Liver (tissue), 9 donors: ENCODE measurements around the gene ADAT2. TPM values are rescaled to one million over a fixed set of nuclear protein-coding genes. Genes with fewer than 3 reads are reported as not detected.

Experiments used
- DNase-seq: peaks from one replicate; pipeline ENCODE4 v3.0.0-alpha.2; 2017; ENCODE audit warnings: low spot score
- H3K27ac ChIP-seq, 2 donors: one replicate each; pipeline ENCODE4 v1.7.0; 2013; ENCODE audit warnings: inconsistent platforms in 2 of 2, low read length in 2 of 2, control low read depth in 1 of 2, low read depth in 1 of 2, mild to moderate bottlenecking in 1 of 2
- H3K27me3 ChIP-seq, 4 donors: one replicate each; pipeline versions ENCODE4 v1.6.1 to v1.7.0; 2013; ENCODE audit warnings: low read length in 3 of 4, inconsistent platforms in 1 of 4, mild to moderate bottlenecking in 1 of 4, moderate library complexity in 1 of 4; ENCODE audit not compliant: control insufficient read depth in 4 of 4, insufficient read depth in 4 of 4
- H3K36me3 ChIP-seq, 4 donors: one replicate each; pipeline versions ENCODE4 v1.6.1 to v1.7.0; 2013; ENCODE audit warnings: low read length in 3 of 4, mild to moderate bottlenecking in 3 of 4, low read depth in 1 of 4, moderate library complexity in 1 of 4; ENCODE audit not compliant: control insufficient read depth in 4 of 4, insufficient read depth in 3 of 4
- H3K4me1 ChIP-seq, 4 donors: one replicate each; pipeline versions ENCODE4 v1.6.1 to v1.7.0; 2013; ENCODE audit warnings: low read length in 3 of 4, mild to moderate bottlenecking in 3 of 4, moderate library complexity in 1 of 4; ENCODE audit not compliant: control insufficient read depth in 4 of 4, insufficient read depth in 4 of 4
- H3K4me3 ChIP-seq, 3 donors: one replicate each; pipeline versions ENCODE4 v1.6.1 to v1.7.0; 2013; ENCODE audit warnings: low read length in 3 of 3, control low read depth in 1 of 3, low read depth in 1 of 3, mild to moderate bottlenecking in 1 of 3
- H3K9ac ChIP-seq, 2 donors: one replicate each; pipeline ENCODE4 v1.7.0; 2013; ENCODE audit warnings: low read length in 2 of 2, mild to moderate bottlenecking in 2 of 2, moderate library complexity in 2 of 2, control low read depth in 1 of 2, low read depth in 1 of 2
- H3K9me3 ChIP-seq, 4 donors: one replicate each; pipeline versions ENCODE4 v1.6.1 to v1.7.0; 2013; ENCODE audit warnings: low read length in 3 of 4; ENCODE audit not compliant: control insufficient read depth in 4 of 4
- EGR1 ChIP-seq, 2 donors: IDR thresholded peaks; 2 replicates each; pipeline ENCODE4 v1.6.1; 2016 to 2018; ENCODE audit warnings: antibody characterized with exemption in 2 of 2, low read depth in 2 of 2
- FOXA1 ChIP-seq: IDR thresholded peaks from 2 replicates; pipeline ENCODE4 v1.6.1; 2016; ENCODE audit warnings: antibody characterized with exemption
- FOXA2 ChIP-seq: IDR thresholded peaks from 2 replicates; pipeline ENCODE4 v1.6.1; 2016; ENCODE audit warnings: antibody characterized with exemption
- GABPA ChIP-seq, 2 donors: IDR thresholded peaks in 1 of 2; conservative IDR thresholded peaks in 1 of 2; 2 replicates each; pipeline ENCODE4 v1.6.1; 2016; ENCODE audit warnings: antibody characterized with exemption in 2 of 2, mild to moderate bottlenecking in 1 of 2, moderate library complexity in 1 of 2
- HNF4A ChIP-seq, 2 donors: conservative IDR thresholded peaks; 2 replicates each; pipeline ENCODE4 v1.6.1; 2016; ENCODE audit warnings: antibody characterized with exemption in 2 of 2, mild to moderate bottlenecking in 2 of 2
- HNF4G ChIP-seq: IDR thresholded peaks from 2 replicates; pipeline ENCODE4 v1.6.1; 2016; ENCODE audit warnings: antibody characterized with exemption
- JUND ChIP-seq, 2 donors: IDR thresholded peaks; 2 replicates each; pipeline ENCODE4 v1.6.1; 2016; ENCODE audit warnings: antibody characterized with exemption in 2 of 2
- MAX ChIP-seq: IDR thresholded peaks from 2 replicates; pipeline ENCODE4 v1.6.1; 2016; ENCODE audit warnings: antibody characterized with exemption
- RAD21 ChIP-seq, 2 donors: IDR thresholded peaks; 2 replicates each; pipeline ENCODE4 v1.6.1; 2016; ENCODE audit warnings: antibody characterized with exemption in 2 of 2, mild to moderate bottlenecking in 2 of 2
- REST ChIP-seq: IDR thresholded peaks from 2 replicates; pipeline ENCODE4 v1.6.1; 2016; ENCODE audit warnings: antibody characterized with exemption, mild to moderate bottlenecking
- TAF1 ChIP-seq: conservative IDR thresholded peaks from 2 replicates; pipeline ENCODE4 v1.6.1; 2016; ENCODE audit warnings: antibody characterized with exemption, mild to moderate bottlenecking
- WGBS: extraction: QIAGEN DNeasy Blood & Tissue Kit; methylation state at CpG from one replicate; pipeline ENCODE4 v1.1.7; 2013; 5-methylcytosine and 5-hydroxymethylcytosine counted together
- polyA plus RNA-seq, 2 donors: library from polyadenylated mRNA; stranded (reverse) in 1 of 2; unstranded in 1 of 2; fragments of 200-250 nt in 1 of 2; fragments of >200 nt in 1 of 2; fragmentation: Nextera tagmentation in 1 of 2; extraction: Ambion mirVana in 1 of 2; gene quantifications; one replicate each; pipeline versions ENCODE4 v1.2.1 to v1.2.3, GENCODE V29; 2013 to 2015
- total RNA-seq, 2 donors: library from RNA; depleted of rRNA; stranded (reverse); fragments of >200 nt; gene quantifications; one replicate each; pipeline ENCODE4 v1.2.3, GENCODE V29; 2014
- TF ChIP-seq, protein P1 (sequence below): IDR thresholded peaks from 2 replicates; pipeline ENCODE4 v1.6.1; 2016; ENCODE audit warnings: antibody characterized with exemption
- TF ChIP-seq, protein P2 (sequence below): IDR thresholded peaks from 2 replicates; pipeline ENCODE4 v1.6.1; 2016; ENCODE audit warnings: antibody characterized with exemption
- TF ChIP-seq, protein P3 (sequence below): fragments of 150-350 bp; IDR thresholded peaks from 2 replicates; pipeline ENCODE4 v1.5.1; 2017; ENCODE audit warnings: improper control_type of control experiment, low read depth, low read length; ENCODE audit not compliant: missing input control
- donor health status: healthy.
- donor health status: healthy.
- donor health status: healthy.
- donor health status: healthy.
- donor health status: healthy.

The ADAT2 gene
- total and polyA plus RNA-seq, 4 donors, result 1.4 to 3.7 (median 2.5) TPM

DNA sequence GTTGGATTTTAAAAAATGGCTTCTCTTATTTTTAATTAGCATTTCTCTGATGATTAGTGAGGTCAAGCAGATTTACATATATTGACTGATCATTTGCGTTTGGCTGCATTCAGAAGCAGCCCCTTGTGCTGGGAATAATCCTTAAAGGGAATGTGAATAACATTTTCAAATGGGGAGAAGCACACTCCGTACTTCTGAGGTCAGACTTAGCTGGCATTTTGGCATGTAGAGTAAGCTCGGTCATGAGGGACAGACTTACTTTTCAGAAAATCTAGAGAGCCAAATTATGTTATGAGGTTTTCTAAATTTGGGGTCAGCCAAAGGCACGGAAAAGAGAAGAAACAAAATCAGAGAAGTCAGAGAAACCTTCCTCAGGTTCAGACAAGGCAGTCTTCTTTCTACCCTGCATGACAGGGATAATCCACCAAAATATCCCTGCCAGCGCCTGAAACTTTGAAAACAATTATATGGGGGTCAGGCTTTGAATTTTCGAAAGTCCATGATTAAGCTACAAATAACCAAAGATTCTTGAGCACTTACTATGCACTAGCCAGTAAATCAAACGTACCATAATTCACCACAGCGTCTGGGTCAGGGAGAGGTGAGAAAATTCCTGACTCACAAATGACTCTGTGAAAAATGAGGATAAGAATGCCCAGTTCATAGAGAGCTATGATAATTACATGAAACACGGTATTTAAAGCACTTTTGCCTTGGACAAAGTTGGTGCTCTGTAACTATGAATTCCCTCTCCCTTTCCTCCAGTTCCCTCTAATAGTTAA is 44.9 kb downstream of the ADAT2 start (continued):
- TF ChIP-seq FOXA2, result no peak
- no peak for TF ChIP-seq MAX

- Histone ChIP-seq H3K9me3 (no peaks in the 10 kb centered on the region), H3K4me1 (peaks cover 0 to under 1% (median 0%) of the 10 kb centered on the region in 4 donors), H3K27me3 (no peaks in the 10 kb centered on the region), H3K9ac (no peak overlapping the region), H3K4me3 (no peak overlapping the region), H3K27ac (no peak overlapping the region), H3K36me3 (no peaks in the 10 kb centered on the region)
- no peak for TF ChIP-seq GABPA (IDR thresholded peaks at IDR 0.05 in 1 of 2, conservative IDR thresholded peaks at IDR 0.05 in 1 of 2)
- no peak for DNase-seq
- whole genome bisulfite sequencing, result 95% methylated on average over 7 of the region's 7 CpGs
Measured at GRCh38 chr6:143402721-143403336, 47.7 kb downstream of the ADAT2 start.

- Histone ChIP-seq H3K27ac (no peak overlapping the region), H3K9me3 (no peaks in the 10 kb centered on the region), H3K27me3 (no peaks in the 10 kb centered on the region), H3K4me3 (no peak overlapping the region), H3K36me3 (no peaks in the 10 kb centered on the region), H3K9ac (no peak overlapping the region), H3K4me1 (peaks cover 0 to 9% (median under 1%) of the 10 kb centered on the region in 4 donors)
- DNase-seq, result no peak
- TF ChIP-seq HNF4A (conservative IDR thresholded peaks at IDR 0.05), result no peak
- TF ChIP-seq JUND (IDR thresholded peaks at IDR 0.05), result no peak
- TF ChIP-seq EGR1 (IDR thresholded peaks at IDR 0.05; ENCODE audit: low read depth in 2 of 2), result no peak
- TF ChIP-seq, protein P1, sequence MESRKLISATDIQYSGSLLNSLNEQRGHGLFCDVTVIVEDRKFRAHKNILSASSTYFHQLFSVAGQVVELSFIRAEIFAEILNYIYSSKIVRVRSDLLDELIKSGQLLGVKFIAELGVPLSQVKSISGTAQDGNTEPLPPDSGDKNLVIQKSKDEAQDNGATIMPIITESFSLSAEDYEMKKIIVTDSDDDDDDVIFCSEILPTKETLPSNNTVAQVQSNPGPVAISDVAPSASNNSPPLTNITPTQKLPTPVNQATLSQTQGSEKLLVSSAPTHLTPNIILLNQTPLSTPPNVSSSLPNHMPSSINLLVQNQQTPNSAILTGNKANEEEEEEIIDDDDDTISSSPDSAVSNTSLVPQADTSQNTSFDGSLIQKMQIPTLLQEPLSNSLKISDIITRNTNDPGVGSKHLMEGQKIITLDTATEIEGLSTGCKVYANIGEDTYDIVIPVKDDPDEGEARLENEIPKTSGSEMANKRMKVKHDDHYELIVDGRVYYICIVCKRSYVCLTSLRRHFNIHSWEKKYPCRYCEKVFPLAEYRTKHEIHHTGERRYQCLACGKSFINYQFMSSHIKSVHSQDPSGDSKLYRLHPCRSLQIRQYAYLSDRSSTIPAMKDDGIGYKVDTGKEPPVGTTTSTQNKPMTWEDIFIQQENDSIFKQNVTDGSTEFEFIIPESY, result no peak
- TF ChIP-seq FOXA1, result no peak
- TF ChIP-seq TAF1, result no peak
- no peak for TF ChIP-seq REST
- TF ChIP-seq MAX, result no peak
- TF ChIP-seq, protein P2, sequence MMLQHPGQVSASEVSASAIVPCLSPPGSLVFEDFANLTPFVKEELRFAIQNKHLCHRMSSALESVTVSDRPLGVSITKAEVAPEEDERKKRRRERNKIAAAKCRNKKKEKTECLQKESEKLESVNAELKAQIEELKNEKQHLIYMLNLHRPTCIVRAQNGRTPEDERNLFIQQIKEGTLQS, result no peak
- TF ChIP-seq FOXA2, result no peak
- no peak for TF ChIP-seq HNF4G
- TF ChIP-seq GABPA (IDR thresholded peaks at IDR 0.05 in 1 of 2, conservative IDR thresholded peaks at IDR 0.05 in 1 of 2), result no peak
- TF ChIP-seq, protein P3, sequence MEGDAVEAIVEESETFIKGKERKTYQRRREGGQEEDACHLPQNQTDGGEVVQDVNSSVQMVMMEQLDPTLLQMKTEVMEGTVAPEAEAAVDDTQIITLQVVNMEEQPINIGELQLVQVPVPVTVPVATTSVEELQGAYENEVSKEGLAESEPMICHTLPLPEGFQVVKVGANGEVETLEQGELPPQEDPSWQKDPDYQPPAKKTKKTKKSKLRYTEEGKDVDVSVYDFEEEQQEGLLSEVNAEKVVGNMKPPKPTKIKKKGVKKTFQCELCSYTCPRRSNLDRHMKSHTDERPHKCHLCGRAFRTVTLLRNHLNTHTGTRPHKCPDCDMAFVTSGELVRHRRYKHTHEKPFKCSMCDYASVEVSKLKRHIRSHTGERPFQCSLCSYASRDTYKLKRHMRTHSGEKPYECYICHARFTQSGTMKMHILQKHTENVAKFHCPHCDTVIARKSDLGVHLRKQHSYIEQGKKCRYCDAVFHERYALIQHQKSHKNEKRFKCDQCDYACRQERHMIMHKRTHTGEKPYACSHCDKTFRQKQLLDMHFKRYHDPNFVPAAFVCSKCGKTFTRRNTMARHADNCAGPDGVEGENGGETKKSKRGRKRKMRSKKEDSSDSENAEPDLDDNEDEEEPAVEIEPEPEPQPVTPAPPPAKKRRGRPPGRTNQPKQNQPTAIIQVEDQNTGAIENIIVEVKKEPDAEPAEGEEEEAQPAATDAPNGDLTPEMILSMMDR, result no peak
- no peak for TF ChIP-seq RAD21 (IDR thresholded peaks at IDR 0.05)
- WGBS, result 91% methylated on average over 5 of the region's 5 CpGs
Measured at GRCh38 chr6:143401636-143402370, 48.7 kb downstream of the ADAT2 start.
